Heart right ventricle (tissue), 16 donors: ENCODE measurements around the gene CHST2. TPM values are rescaled to one million over a fixed set of nuclear protein-coding genes. Genes with fewer than 3 reads are reported as not detected.
A peak's percentile ranks its signal among the peaks of the same experiment; 100 is the strongest.

ENCODE experiments used
- ATAC-seq, 8 donors: fragments of 200-7000 bp; cut with Tn5 transposase; one replicate each; pipeline ENCODE4 v1.9.1; 2020; ENCODE audit warnings: mild to moderate bottlenecking in 8 of 8, moderate library complexity in 8 of 8, moderate number of reproducible peaks in 1 of 8
- DNase-seq, 2 donors: peaks; one replicate each; pipeline ENCODE4 v3.0.0-alpha.2; 2020
- H3K27ac ChIP-seq, 10 donors: fragments of 200-600 bp; sonication (generic) in 2 of 10; one replicate each; pipeline versions ENCODE4 v1.5.0 to v1.8.0; 2020 to 2022; ENCODE audit warnings: mild to moderate bottlenecking in 3 of 10
- H3K27me3 ChIP-seq, 7 donors: fragments of 200-600 bp; one replicate each; pipeline ENCODE4 v1.8.0; 2021 to 2022; ENCODE audit warnings: mild to moderate bottlenecking in 2 of 7
- H3K36me3 ChIP-seq, 9 donors: fragments of 200-600 bp; sonication (generic) in 1 of 9; one replicate each; pipeline versions ENCODE4 v1.5.0 to v1.8.0; 2020 to 2022; ENCODE audit warnings: mild to moderate bottlenecking in 2 of 9
- H3K4me1 ChIP-seq, 9 donors: fragments of 200-600 bp; sonication (generic) in 1 of 9; one replicate each; pipeline versions ENCODE4 v1.5.0 to v1.8.0; 2020 to 2022; ENCODE audit warnings: mild to moderate bottlenecking in 4 of 9
- H3K4me3 ChIP-seq, 10 donors: fragments of 200-600 bp; sonication (generic) in 2 of 10; one replicate each; pipeline versions ENCODE4 v1.5.0 to v1.8.0; 2020 to 2022; ENCODE audit warnings: mild to moderate bottlenecking in 7 of 10, moderate library complexity in 2 of 10
- H3K9me3 ChIP-seq, 11 donors: fragments of 200-600 bp in 10 of 11; sonication (generic) in 2 of 11; one replicate each; pipeline versions ENCODE4 v1.5.0 to v1.8.0; 2013 to 2022; ENCODE audit warnings: mild to moderate bottlenecking in 2 of 11, control low read depth in 1 of 11, moderate library complexity in 1 of 11
- WGBS, 2 donors: extraction: QIAGEN DNeasy Blood & Tissue Kit; methylation state at CpG; one replicate each; pipeline ENCODE4 v1.1.7; 2013; ENCODE audit warnings: inconsistent platforms in 1 of 2; 5-methylcytosine and 5-hydroxymethylcytosine counted together
- intact Hi-C, 10 donors: fragments of 100-400 bp; cut with DNase I; formaldehyde crosslinking; loops; one replicate each; pipeline versions ENCODE4 v1.11.1 to v1.14.2; 2022
- polyA plus RNA-seq, 2 donors: library from polyadenylated mRNA; stranded (reverse); fragments of 200-250 nt; gene quantifications; one replicate each; pipeline ENCODE4 v1.2.3, GENCODE V29; 2013
- total RNA-seq, 10 donors: library from RNA; stranded (reverse); fragmentation: NEBNext Ultra II Directional in 3 of 10; extraction: Animal tissue kit (Norgen Biotek cat#: 25700) in 3 of 10; gene quantifications; one replicate each; pipeline versions ENCODE4 v1.2.1 to v1.2.4, GENCODE V29; 2021 to 2023
- TF ChIP-seq, protein P1 (sequence below), 9 donors: fragments of 200-600 bp; sonication (generic) in 2 of 9; IDR thresholded peaks; one replicate each; pipeline versions ENCODE4 v1.5.0 to v1.8.0; 2021 to 2022; ENCODE audit warnings: antibody characterized with exemption in 9 of 9, mild to moderate bottlenecking in 5 of 9, moderate library complexity in 1 of 9
- donor health status: Arrhythmogenic right ventricular cardiomyopathy.
- donor health status: ischemic (EF 13 %, LVEDD 7.1; RV severe dilation, severe dysfunction).
- donor health status: healthy with polysubstance abuse.
- donor health status: DM: no; HTN: yes; CAD: no.
- donor health status: DM: no; HTN: no; CAD: no.
- donor health status: ischemic (EF 25% LVEDD 6.9; RV normal size, moderate dysfunction).
- donor health status: ischemic (EF 25% LVEDD 5.7; RV mildly dilated, moderate dysfunction).
- donor health status: healthy.
- donor health status: DM: yes; HTN: yes; CAD: no.
- donor health status: Ischemic cardiomyopathy.
- donor health status: ischemic (EF 35%, LVEDD 5.7; RV mildly dilated, moderate dysfunction).
- donor health status: nonischemic (EF 11% LVEDD 7.7; RV severe dilation, severe dysfunction).
- donor health status: DM: yes; HTN: yes; CAD: no.
- donor health status: PGD.
- donor health status: ischemic (EF 29% LVEDD 5.4; RV normal size, mild dysfunction).
- donor health status: nonischemic (EF 23%, LVEDD 6.1; RV moderate dilation, normal function).

Gene CHST2
- total and polyA plus RNA-seq, 12 donors: 0.44 to 7.0 (median 1.7) TPM

DNA sequence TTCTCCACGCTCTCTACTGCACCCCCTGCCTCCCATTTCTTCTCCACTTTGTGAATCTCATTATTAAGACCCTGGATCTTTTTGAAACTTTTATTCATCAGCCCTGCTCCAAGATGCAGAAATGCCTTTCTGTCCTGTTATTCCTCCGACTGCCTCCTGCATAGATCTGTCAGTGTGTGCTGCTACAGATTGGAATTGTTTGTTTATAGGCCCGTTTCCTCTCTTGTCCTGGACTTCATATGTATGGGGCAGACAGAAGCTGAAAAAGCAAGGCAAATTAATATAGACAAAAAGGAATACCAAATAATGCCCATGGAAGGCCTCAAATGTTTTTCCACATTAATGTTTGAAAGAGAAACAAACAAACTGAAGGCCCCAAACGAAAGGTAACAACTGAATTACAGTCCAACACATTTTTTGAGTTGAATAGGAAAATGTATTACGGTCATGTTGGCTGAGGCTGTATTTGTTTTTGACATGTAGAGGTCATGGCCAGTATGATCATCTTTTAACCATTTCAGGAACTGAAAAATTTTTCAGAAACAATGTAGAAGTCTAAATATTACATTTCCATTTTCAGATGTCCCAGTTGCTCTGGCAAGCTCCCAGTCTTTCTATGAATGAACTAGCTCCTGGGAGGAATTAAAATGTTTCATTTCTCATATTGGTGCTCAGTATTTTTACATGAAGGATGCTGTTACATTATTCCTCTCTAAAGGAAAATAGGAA, 8.8 kb downstream of the CHST2 start:
- H3K4me1 ChIP-seq: peaks cover 0 to 17% (median 0%) of the 10 kb centered on the region in 9 donors

DNA sequence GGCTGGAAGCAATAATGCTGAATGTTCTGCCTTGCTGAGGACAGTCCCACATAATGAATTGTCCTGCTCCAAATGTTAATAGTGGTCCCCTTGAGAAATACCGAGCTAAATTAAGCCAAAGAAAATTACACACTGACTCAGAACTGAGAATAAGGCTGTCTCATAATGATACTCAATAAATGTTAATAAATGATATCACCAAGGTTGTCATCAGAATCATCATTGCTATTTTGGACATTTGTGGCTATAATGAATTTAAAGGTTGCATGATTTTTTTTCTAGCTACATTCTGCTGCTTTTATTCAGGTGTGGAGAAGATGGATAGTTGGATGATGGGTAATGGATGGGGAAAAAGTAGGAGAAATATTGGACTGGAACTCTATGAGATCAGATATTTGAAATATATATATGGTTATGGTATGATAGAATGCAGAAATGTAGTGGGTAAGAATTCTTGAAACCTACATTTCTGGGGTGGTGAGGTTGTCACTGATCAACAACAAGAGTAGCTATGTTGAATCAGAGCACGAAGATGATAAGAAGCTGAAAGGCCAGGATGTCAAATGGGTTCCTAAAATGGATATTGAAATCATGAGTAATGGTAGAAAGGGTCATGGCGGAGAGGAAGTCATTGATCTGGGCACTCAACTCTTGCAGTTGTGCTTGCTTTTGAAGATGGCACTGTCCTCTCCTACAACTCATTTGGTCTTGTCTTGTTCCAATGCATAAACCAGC, 12.8 kb downstream of the CHST2 start:
- TF ChIP-seq, protein P1, sequence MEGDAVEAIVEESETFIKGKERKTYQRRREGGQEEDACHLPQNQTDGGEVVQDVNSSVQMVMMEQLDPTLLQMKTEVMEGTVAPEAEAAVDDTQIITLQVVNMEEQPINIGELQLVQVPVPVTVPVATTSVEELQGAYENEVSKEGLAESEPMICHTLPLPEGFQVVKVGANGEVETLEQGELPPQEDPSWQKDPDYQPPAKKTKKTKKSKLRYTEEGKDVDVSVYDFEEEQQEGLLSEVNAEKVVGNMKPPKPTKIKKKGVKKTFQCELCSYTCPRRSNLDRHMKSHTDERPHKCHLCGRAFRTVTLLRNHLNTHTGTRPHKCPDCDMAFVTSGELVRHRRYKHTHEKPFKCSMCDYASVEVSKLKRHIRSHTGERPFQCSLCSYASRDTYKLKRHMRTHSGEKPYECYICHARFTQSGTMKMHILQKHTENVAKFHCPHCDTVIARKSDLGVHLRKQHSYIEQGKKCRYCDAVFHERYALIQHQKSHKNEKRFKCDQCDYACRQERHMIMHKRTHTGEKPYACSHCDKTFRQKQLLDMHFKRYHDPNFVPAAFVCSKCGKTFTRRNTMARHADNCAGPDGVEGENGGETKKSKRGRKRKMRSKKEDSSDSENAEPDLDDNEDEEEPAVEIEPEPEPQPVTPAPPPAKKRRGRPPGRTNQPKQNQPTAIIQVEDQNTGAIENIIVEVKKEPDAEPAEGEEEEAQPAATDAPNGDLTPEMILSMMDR (IDR thresholded peaks at IDR 0.05): no peak
- no peaks in the 10 kb centered on the region for H3K36me3 ChIP-seq
- DNase-seq: no peak
- WGBS, 2 donors: 88% methylated on average over 3 of the region's 3 CpGs
- no peak overlapping the region for H3K27ac ChIP-seq
- intact Hi-C loops: loop anchor here in 2 of 10 donors (10.0 kb wide), 2 partner anchors 202 to 312 kb away; no protein-coding TSS in a partner anchor
- peaks cover 0 to 19% (median 0%) of the 10 kb centered on the region in 9 donors for H3K4me1 ChIP-seq
- H3K4me3 ChIP-seq: no peak overlapping the region
- no peak for ATAC-seq
- H3K27me3 ChIP-seq: peaks cover 0 to 14% (median 0%) of the 10 kb centered on the region in 7 donors
- H3K9me3 ChIP-seq: no peaks in the 10 kb centered on the region

More for the DNA sequence above, 8.8 kb downstream of the CHST2 start:
- H3K27ac ChIP-seq: no peak overlapping the region
- TF ChIP-seq, protein P1 (IDR thresholded peaks at IDR 0.05): no peak
- intact Hi-C loops: loop anchor here in 4 of 10 donors (10.0 kb wide), 4 partner anchors 176 to 546 kb away; no protein-coding TSS in a partner anchor
- WGBS, 2 donors: 62 to 71% methylated on average over 5 of the region's 5 CpGs
- DNase-seq: no peak
- no peaks in the 10 kb centered on the region for H3K27me3 ChIP-seq
- no peaks in the 10 kb centered on the region for H3K9me3 ChIP-seq
- no peak overlapping the region for H3K4me3 ChIP-seq
- H3K36me3 ChIP-seq: no peaks in the 10 kb centered on the region
- no peak for ATAC-seq

DNA sequence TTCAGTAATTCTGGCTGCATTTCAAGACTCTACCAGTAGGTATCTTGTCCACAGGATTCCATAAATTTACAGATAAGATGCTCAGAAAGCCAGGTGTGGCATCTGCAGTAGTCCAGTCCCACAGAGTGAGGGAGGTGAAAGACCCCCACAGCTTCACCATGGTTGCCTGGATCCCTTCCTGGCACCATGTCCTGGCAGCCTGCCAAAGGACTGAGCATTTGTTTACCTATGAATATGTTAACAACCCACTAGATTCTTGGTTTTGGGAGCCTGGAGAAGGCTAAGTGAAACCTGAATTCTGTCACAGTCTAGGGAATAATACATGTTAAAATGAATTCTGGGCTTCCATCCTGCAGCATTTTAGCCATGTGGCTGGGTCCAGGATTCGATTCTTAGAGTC, 14.9 kb downstream of the CHST2 start:
- no peak for ATAC-seq
- H3K27me3 ChIP-seq: peaks cover 0 to 14% (median 0%) of the 10 kb centered on the region in 7 donors
- H3K9me3 ChIP-seq: no peaks in the 10 kb centered on the region
- no peak for DNase-seq
- no peak overlapping the region for H3K27ac ChIP-seq
- intact Hi-C loops: loop anchor here in 2 of 10 donors (10.0 kb wide), 2 partner anchors 200 to 310 kb away; no protein-coding TSS in a partner anchor
- no peaks in the 10 kb centered on the region for H3K36me3 ChIP-seq
- no peak overlapping the region for H3K4me3 ChIP-seq
- TF ChIP-seq, protein P1 (IDR thresholded peaks at IDR 0.05): no peak
- 75 to 80% methylated on average over 1 of the region's 1 CpG for WGBS, 2 donors
- H3K4me1 ChIP-seq: peaks cover 0 to 24% (median 6%) of the 10 kb centered on the region in 9 donors

DNA sequence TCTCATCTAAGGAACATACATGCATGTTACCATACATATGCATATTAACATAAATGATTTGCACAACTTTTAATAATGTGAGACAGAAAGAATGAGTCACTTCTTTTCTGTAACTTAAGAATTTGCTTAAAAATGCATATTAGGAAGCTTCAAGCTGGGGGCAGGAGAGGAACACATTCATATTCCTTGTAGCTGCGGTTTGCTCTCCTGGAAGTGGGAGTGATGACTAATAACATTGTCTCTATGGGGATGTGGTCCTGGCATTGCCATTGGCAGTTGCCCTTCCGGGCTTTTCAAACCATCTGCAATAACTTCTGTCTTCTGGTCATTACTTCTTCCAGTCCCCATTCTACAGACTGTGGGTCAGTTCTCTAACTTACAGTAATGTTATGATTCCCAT, 15.6 kb downstream of the CHST2 start:
- peak overlapping the region in 1 of 10 donors; percentile 18 for H3K27ac ChIP-seq
- 59 to 74% methylated on average over 2 of the region's 2 CpGs for WGBS, 2 donors
- H3K4me3 ChIP-seq: no peak overlapping the region
- DNase-seq (no peak), ATAC-seq (peak in 5 of 8 donors; percentile 25 to 57 (median 39))
- peaks cover 0 to 31% (median 9%) of the 10 kb centered on the region in 9 donors for H3K4me1 ChIP-seq
- no peaks in the 10 kb centered on the region for H3K36me3 ChIP-seq
- intact Hi-C loops: loop anchor here in 2 of 10 donors (10.0 kb wide), 2 partner anchors 200 to 310 kb away; no protein-coding TSS in a partner anchor
- peaks cover 0 to 14% (median 0%) of the 10 kb centered on the region in 7 donors for H3K27me3 ChIP-seq
- no peaks in the 10 kb centered on the region for H3K9me3 ChIP-seq
- TF ChIP-seq, protein P1 (IDR thresholded peaks at IDR 0.05): peak in 1 of 9 donors; percentile 24
